ENCODE measurements around the gene SUPT3H.

DNA sequence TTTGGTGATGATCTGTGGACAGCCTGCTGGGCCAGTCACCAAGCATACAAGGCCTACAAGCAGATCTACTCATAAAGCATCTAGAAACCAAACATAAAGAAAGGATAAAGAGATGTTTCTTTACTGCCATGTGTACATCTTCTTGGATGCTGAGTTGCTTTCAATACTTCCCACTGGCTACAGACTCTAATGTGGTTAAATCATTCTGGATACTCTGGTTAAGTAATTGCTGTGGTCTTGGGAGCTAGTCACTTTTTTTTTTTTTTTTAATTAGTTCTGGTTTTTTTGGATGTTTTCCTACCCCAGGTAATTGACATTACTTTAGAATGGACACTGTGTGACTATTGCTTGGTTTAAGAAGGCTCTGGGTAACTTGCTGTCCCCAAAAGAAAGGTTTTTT is 265.0 kb downstream of the SUPT3H start:
- TF ChIP-seq, protein P1, sequence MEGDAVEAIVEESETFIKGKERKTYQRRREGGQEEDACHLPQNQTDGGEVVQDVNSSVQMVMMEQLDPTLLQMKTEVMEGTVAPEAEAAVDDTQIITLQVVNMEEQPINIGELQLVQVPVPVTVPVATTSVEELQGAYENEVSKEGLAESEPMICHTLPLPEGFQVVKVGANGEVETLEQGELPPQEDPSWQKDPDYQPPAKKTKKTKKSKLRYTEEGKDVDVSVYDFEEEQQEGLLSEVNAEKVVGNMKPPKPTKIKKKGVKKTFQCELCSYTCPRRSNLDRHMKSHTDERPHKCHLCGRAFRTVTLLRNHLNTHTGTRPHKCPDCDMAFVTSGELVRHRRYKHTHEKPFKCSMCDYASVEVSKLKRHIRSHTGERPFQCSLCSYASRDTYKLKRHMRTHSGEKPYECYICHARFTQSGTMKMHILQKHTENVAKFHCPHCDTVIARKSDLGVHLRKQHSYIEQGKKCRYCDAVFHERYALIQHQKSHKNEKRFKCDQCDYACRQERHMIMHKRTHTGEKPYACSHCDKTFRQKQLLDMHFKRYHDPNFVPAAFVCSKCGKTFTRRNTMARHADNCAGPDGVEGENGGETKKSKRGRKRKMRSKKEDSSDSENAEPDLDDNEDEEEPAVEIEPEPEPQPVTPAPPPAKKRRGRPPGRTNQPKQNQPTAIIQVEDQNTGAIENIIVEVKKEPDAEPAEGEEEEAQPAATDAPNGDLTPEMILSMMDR (conservative IDR thresholded peaks at IDR 0.05), result no peak
- TF ChIP-seq ZFX (IDR thresholded peaks at IDR 0.05), result no peak
